ENCODE measurements around the gene NEIL3. TPM values are rescaled to one million over a fixed set of nuclear protein-coding genes. Genes with fewer than 3 reads are reported as not detected.

Gene NEIL3
- total RNA-seq, 2 donors from 2014 or later = 0.52 TPM; not detected in 1

- TF ChIP-seq CTCF (IDR thresholded peaks at IDR 0.05) = no peak
These were observed 46.5 kb downstream of the NEIL3 start for GRCh38 chr4:177356206-177356605.

GRCh38 chr4:177356921-177357320 is 47.2 kb downstream of the NEIL3 start:
- H3K36me3 ChIP-seq = no peaks in the 10 kb centered on the region
- no peak for TF ChIP-seq CTCF (IDR thresholded peaks at IDR 0.05)
- DNase-seq (ENCODE audit: low spot score) = no peak
- no peaks in the 10 kb centered on the region for H3K27me3 ChIP-seq
- H3K9me3 ChIP-seq = no peaks in the 10 kb centered on the region
- no peak overlapping the region for H3K4me3 ChIP-seq
- no peaks in the 10 kb centered on the region for H3K4me1 ChIP-seq
- no peak overlapping the region for H3K27ac ChIP-seq

More at GRCh38 chr4:177356206-177356605, 46.5 kb downstream of the NEIL3 start:
- DNase-seq (ENCODE audit: low spot score) = no peak
- H3K27me3 ChIP-seq = no peaks in the 10 kb centered on the region
- H3K36me3 ChIP-seq = no peaks in the 10 kb centered on the region
- no peaks in the 10 kb centered on the region for H3K4me1 ChIP-seq
- H3K27ac ChIP-seq = no peak overlapping the region
- no peaks in the 10 kb centered on the region for H3K9me3 ChIP-seq
- no peak overlapping the region for H3K4me3 ChIP-seq

- no peak for TF ChIP-seq CTCF (IDR thresholded peaks at IDR 0.05)
- Histone ChIP-seq H3K36me3 (no peaks in the 10 kb centered on the region), H3K9me3 (no peaks in the 10 kb centered on the region), H3K4me1 (no peaks in the 10 kb centered on the region), H3K27me3 (no peaks in the 10 kb centered on the region), H3K4me3 (no peak overlapping the region), H3K27ac (no peak overlapping the region)
- no peak for DNase-seq (ENCODE audit: low spot score)
These were observed 57.7 kb downstream of the NEIL3 start for GRCh38 chr4:177367336-177367735.

GRCh38 chr4:177369372-177369771 is 59.7 kb downstream of the NEIL3 start:
- Histone ChIP-seq H3K4me1 (no peaks in the 10 kb centered on the region), H3K9me3 (no peaks in the 10 kb centered on the region), H3K27me3 (no peaks in the 10 kb centered on the region), H3K27ac (no peak overlapping the region), H3K36me3 (no peaks in the 10 kb centered on the region), H3K4me3 (no peak overlapping the region)
- no peak for DNase-seq (ENCODE audit: low spot score)
- no peak for TF ChIP-seq CTCF (IDR thresholded peaks at IDR 0.05)

GRCh38 chr4:177371461-177371860 is 61.8 kb downstream of the NEIL3 start:
- Histone ChIP-seq H3K9me3 (no peaks in the 10 kb centered on the region), H3K4me1 (no peaks in the 10 kb centered on the region), H3K27ac (no peak overlapping the region), H3K27me3 (no peaks in the 10 kb centered on the region), H3K36me3 (no peaks in the 10 kb centered on the region), H3K4me3 (no peak overlapping the region)
- no peak for TF ChIP-seq CTCF (IDR thresholded peaks at IDR 0.05)
- no peak for DNase-seq (ENCODE audit: low spot score)

GRCh38 chr4:177374966-177375365 is 65.3 kb downstream of the NEIL3 start:
- Histone ChIP-seq H3K27ac (no peak overlapping the region), H3K9me3 (no peaks in the 10 kb centered on the region), H3K36me3 (no peaks in the 10 kb centered on the region), H3K4me1 (no peaks in the 10 kb centered on the region), H3K4me3 (no peak overlapping the region), H3K27me3 (no peaks in the 10 kb centered on the region)
- no peak for TF ChIP-seq CTCF (IDR thresholded peaks at IDR 0.05)
- DNase-seq (ENCODE audit: low spot score) = no peak
